ENCODE results near the gene RAB34. TPM values are rescaled to one million over a fixed set of nuclear protein-coding genes. Genes with fewer than 3 reads are reported as not detected.

The RAB34 gene
- total RNA-seq, 1 donor from 2014 or later, result 153 TPM

DNA sequence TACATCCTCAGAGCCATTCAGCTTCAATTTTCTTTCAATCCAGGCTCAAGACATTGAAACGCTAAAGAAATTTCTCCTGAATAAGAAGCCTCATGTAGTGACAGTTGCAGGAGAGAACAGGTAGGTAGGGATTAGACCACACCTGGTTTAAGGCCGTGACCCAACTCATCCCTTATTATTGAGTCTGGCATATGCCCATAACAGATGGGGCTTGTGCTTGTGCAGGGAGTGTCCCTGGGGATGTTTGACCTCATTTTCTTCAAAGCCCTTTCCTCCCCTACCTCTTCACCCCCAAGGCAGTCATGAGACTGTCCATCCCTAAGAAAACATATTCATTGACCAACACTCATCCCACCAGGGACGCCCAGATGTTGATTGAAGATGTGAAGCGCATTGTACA, 31.4 kb downstream of the RAB34 start:
- peaks cover 72% of the 10 kb centered on the region for H3K36me3 Mint-ChIP-seq (ENCODE audit: unreplicated experiment)
- H3K9me3 Mint-ChIP-seq (ENCODE audit: unreplicated experiment), result no peaks in the 10 kb centered on the region
- TF ChIP-seq, protein P1, sequence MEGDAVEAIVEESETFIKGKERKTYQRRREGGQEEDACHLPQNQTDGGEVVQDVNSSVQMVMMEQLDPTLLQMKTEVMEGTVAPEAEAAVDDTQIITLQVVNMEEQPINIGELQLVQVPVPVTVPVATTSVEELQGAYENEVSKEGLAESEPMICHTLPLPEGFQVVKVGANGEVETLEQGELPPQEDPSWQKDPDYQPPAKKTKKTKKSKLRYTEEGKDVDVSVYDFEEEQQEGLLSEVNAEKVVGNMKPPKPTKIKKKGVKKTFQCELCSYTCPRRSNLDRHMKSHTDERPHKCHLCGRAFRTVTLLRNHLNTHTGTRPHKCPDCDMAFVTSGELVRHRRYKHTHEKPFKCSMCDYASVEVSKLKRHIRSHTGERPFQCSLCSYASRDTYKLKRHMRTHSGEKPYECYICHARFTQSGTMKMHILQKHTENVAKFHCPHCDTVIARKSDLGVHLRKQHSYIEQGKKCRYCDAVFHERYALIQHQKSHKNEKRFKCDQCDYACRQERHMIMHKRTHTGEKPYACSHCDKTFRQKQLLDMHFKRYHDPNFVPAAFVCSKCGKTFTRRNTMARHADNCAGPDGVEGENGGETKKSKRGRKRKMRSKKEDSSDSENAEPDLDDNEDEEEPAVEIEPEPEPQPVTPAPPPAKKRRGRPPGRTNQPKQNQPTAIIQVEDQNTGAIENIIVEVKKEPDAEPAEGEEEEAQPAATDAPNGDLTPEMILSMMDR (IDR thresholded peaks at IDR 0.05), result no peak
- no peak overlapping the region for H3K27ac Mint-ChIP-seq (ENCODE audit: unreplicated experiment)
- H3K4me1 Mint-ChIP-seq (ENCODE audit: unreplicated experiment), result no peaks in the 10 kb centered on the region
- H3K4me3 Mint-ChIP-seq (ENCODE audit: unreplicated experiment), result no peak overlapping the region
- DNase-seq (ENCODE audit: extremely low spot score, unreplicated experiment), result no peak
- no peaks in the 10 kb centered on the region for H3K27me3 Mint-ChIP-seq (ENCODE audit: unreplicated experiment)

DNA sequence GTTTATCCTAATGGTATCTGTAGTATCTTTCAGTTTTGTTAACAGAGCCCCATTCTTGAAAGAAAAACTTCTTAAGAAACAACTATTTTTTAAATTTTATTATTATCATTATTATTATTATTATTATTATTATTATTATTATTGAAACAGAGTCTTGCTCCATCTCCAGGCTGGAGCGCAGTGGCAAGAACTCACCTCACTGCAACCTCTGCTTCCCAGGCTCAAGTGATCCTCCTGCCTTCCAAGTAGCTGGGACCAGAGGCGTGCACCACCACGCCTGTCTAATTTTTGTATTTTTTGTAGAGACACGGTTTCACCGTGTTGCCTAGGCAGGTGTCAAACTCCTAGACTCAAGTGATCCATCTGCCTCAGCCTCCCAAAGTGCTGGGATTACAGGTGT, 32.3 kb downstream of the RAB34 start:
- H3K9me3 Mint-ChIP-seq (ENCODE audit: unreplicated experiment), result no peaks in the 10 kb centered on the region
- peaks cover 67% of the 10 kb centered on the region for H3K36me3 Mint-ChIP-seq (ENCODE audit: unreplicated experiment)
- H3K4me1 Mint-ChIP-seq (ENCODE audit: unreplicated experiment), result no peaks in the 10 kb centered on the region
- H3K4me3 Mint-ChIP-seq (ENCODE audit: unreplicated experiment), result no peak overlapping the region
- no peak overlapping the region for H3K27ac Mint-ChIP-seq (ENCODE audit: unreplicated experiment)
- DNase-seq (ENCODE audit: extremely low spot score, unreplicated experiment), result no peak
- H3K27me3 Mint-ChIP-seq (ENCODE audit: unreplicated experiment), result no peaks in the 10 kb centered on the region
- TF ChIP-seq, protein P1 (IDR thresholded peaks at IDR 0.05), result no peak

- no peaks in the 10 kb centered on the region for H3K27me3 Mint-ChIP-seq (ENCODE audit: unreplicated experiment)
- TF ChIP-seq, protein P1 (IDR thresholded peaks at IDR 0.05), result no peak
- H3K4me1 Mint-ChIP-seq (ENCODE audit: unreplicated experiment), result no peaks in the 10 kb centered on the region
- no peak overlapping the region for H3K4me3 Mint-ChIP-seq (ENCODE audit: unreplicated experiment)
- no peak for DNase-seq (ENCODE audit: extremely low spot score, unreplicated experiment)
- peaks cover 65% of the 10 kb centered on the region for H3K36me3 Mint-ChIP-seq (ENCODE audit: unreplicated experiment)
- no peaks in the 10 kb centered on the region for H3K9me3 Mint-ChIP-seq (ENCODE audit: unreplicated experiment)
- no peak overlapping the region for H3K27ac Mint-ChIP-seq (ENCODE audit: unreplicated experiment)
These were observed 32.7 kb downstream of the RAB34 start for GRCh38 chr17:28684963-28685362.

GRCh38 chr17:28682655-28683054, 35.0 kb downstream of the RAB34 start:
- Mint-ChIP-seq H3K4me1 (ENCODE audit: unreplicated experiment) (no peaks in the 10 kb centered on the region), H3K36me3 (ENCODE audit: unreplicated experiment) (peaks cover 54% of the 10 kb centered on the region), H3K9me3 (ENCODE audit: unreplicated experiment) (no peaks in the 10 kb centered on the region), H3K4me3 (ENCODE audit: unreplicated experiment) (no peak overlapping the region), H3K27ac (ENCODE audit: unreplicated experiment) (no peak overlapping the region), H3K27me3 (ENCODE audit: unreplicated experiment) (no peaks in the 10 kb centered on the region)
- no peak for DNase-seq (ENCODE audit: extremely low spot score, unreplicated experiment)
- TF ChIP-seq, protein P1 (IDR thresholded peaks at IDR 0.05), result no peak

GRCh38 chr17:28675980-28676379, 41.7 kb downstream of the RAB34 start:
- Mint-ChIP-seq H3K4me3 (ENCODE audit: unreplicated experiment) (no peak overlapping the region), H3K4me1 (ENCODE audit: unreplicated experiment) (no peaks in the 10 kb centered on the region), H3K36me3 (ENCODE audit: unreplicated experiment) (peaks cover 61% of the 10 kb centered on the region), H3K9me3 (ENCODE audit: unreplicated experiment) (no peaks in the 10 kb centered on the region), H3K27ac (ENCODE audit: unreplicated experiment) (no peak overlapping the region), H3K27me3 (ENCODE audit: unreplicated experiment) (no peaks in the 10 kb centered on the region)
- TF ChIP-seq, protein P1 (IDR thresholded peaks at IDR 0.05), result peak; percentile 15
- DNase-seq (ENCODE audit: extremely low spot score, unreplicated experiment), result no peak

All from osteocyte (in vitro differentiated cells).